GM19238 (cell line): ENCODE results near the gene ZNF8.
A peak's percentile ranks its signal among the peaks of the same experiment; 100 is the strongest.
"Not testable (repeated sequence)": the region's sequence is repeated elsewhere in the genome, so short reads cannot be mapped to it uniquely, and the experiment has no call there.

Experiments used
- DNase-seq: peaks from one replicate; pipeline ENCODE4 v3.0.0; 2011; ENCODE audit warnings: low spot score; ENCODE audit not compliant: insufficient read length

ZNF8 gene

GRCh38 chr19:58278541-58279041 lies at the start of gene ZNF8:
TSS of gene ZNF8 (plus strand) at chr19:58278955. CDS start at chr19:58279082, 127 bp downstream.
- DNase-seq: peak; percentile 100

GRCh38 chr19:58229255-58229639 lies 49.5 kb upstream of the ZNF8 start:
- no peak for DNase-seq

- DNase-seq: no peak
These were observed 41.4 kb upstream of the ZNF8 start for GRCh38 chr19:58237324-58237723.

- no peak for DNase-seq
These were observed 35.4 kb upstream of the ZNF8 start for GRCh38 chr19:58243351-58243750.

- DNase-seq: no peak
These were observed 29.9 kb upstream of the ZNF8 start for GRCh38 chr19:58248886-58249285.

GRCh38 chr19:58252102-58252685 lies 26.6 kb upstream of the ZNF8 start:
- no peak for DNase-seq

GRCh38 chr19:58258259-58258658 lies 20.5 kb upstream of the ZNF8 start:
- not testable (repeated sequence) for DNase-seq

GRCh38 chr19:58261600-58261967 lies 17.2 kb upstream of the ZNF8 start:
- DNase-seq: no peak

GRCh38 chr19:58261968-58262921 lies 16.5 kb upstream of the ZNF8 start:
- DNase-seq: no peak

- DNase-seq: no peak
These were observed 15.8 kb upstream of the ZNF8 start for GRCh38 chr19:58262922-58263296.

- DNase-seq: no peak
These were observed 13.7 kb upstream of the ZNF8 start for GRCh38 chr19:58265100-58265499.

GRCh38 chr19:58268344-58268743 lies 10.4 kb upstream of the ZNF8 start:
- DNase-seq: no peak

- DNase-seq: no peak
These were observed 4.0 kb upstream of the ZNF8 start for GRCh38 chr19:58274771-58275201.

- DNase-seq: no peak
These were observed 3.2 kb upstream of the ZNF8 start for GRCh38 chr19:58275564-58275963.

- DNase-seq: no peak
These were observed 1.6 kb upstream of the ZNF8 start for GRCh38 chr19:58277197-58277596.

- no peak for DNase-seq
These were observed 811 bp upstream of the ZNF8 start for GRCh38 chr19:58277748-58278540.

GRCh38 chr19:58279042-58279924 lies 528 bp downstream of the ZNF8 start:
- peak; percentile 42 for DNase-seq

- DNase-seq: no peak
These were observed 1.2 kb downstream of the ZNF8 start for GRCh38 chr19:58279925-58280316.

GRCh38 chr19:58284199-58284598 lies 5.4 kb downstream of the ZNF8 start:
- no peak for DNase-seq

GRCh38 chr19:58291943-58292342 lies 13.2 kb downstream of the ZNF8 start:
- no peak for DNase-seq
